Prostate gland (tissue), 2 donors: ENCODE measurements around the gene ZER1.

Experiments used
- POLR2A ChIP-seq: fragments of 450-650 bp; IDR thresholded peaks from one replicate; pipeline ENCODE4 v1.6.1; 2016; ENCODE audit warnings: antibody characterized with exemption, mild to moderate bottlenecking
- POLR2AphosphoS5 ChIP-seq: sonication (generic); formaldehyde crosslinking; IDR thresholded peaks from one replicate; pipeline ENCODE4 v1.6.1; 2017; ENCODE audit warnings: antibody characterized with exemption
- TF ChIP-seq, protein P1 (sequence below), 4 experiments: fragments of 200-600 bp in 2 of 4; fragments of 450-650 bp in 2 of 4; sonication (generic) in 2 of 4; IDR thresholded peaks; 1 replicate in 3 of 4; 2 replicates in 1 of 4; pipeline ENCODE4 v1.5.1; 2016 to 2019; ENCODE audit warnings: antibody characterized with exemption in 4 of 4, mild to moderate bottlenecking in 2 of 4, moderate library complexity in 2 of 4

DNA sequence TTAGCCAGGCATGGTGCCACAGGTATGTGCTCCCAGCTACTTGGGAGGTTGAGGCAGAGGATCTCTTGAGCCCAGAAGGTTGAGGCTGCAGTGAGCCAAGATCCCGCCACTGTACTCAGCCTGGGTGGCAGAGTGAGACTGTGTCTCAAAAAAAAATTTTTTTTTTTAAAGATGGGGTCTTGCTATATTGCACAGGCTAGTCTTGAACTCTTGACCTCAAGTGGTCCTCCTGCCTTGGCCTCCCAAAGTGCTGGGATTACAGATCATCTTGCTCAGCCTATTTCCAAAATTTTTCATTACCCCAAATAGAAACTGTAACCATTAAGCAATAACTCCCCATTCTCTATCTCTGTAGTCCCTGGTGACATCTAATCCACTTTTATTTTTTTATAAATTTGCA is 10.9 kb upstream of the ZER1 start:
- TF ChIP-seq, protein P1, sequence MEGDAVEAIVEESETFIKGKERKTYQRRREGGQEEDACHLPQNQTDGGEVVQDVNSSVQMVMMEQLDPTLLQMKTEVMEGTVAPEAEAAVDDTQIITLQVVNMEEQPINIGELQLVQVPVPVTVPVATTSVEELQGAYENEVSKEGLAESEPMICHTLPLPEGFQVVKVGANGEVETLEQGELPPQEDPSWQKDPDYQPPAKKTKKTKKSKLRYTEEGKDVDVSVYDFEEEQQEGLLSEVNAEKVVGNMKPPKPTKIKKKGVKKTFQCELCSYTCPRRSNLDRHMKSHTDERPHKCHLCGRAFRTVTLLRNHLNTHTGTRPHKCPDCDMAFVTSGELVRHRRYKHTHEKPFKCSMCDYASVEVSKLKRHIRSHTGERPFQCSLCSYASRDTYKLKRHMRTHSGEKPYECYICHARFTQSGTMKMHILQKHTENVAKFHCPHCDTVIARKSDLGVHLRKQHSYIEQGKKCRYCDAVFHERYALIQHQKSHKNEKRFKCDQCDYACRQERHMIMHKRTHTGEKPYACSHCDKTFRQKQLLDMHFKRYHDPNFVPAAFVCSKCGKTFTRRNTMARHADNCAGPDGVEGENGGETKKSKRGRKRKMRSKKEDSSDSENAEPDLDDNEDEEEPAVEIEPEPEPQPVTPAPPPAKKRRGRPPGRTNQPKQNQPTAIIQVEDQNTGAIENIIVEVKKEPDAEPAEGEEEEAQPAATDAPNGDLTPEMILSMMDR (IDR thresholded peaks at IDR 0.05), result no peak
- TF ChIP-seq POLR2A, result no peak
- TF ChIP-seq POLR2AphosphoS5, result no peak
